ENCODE data around the gene SLC22A4.

Gene SLC22A4

DNA sequence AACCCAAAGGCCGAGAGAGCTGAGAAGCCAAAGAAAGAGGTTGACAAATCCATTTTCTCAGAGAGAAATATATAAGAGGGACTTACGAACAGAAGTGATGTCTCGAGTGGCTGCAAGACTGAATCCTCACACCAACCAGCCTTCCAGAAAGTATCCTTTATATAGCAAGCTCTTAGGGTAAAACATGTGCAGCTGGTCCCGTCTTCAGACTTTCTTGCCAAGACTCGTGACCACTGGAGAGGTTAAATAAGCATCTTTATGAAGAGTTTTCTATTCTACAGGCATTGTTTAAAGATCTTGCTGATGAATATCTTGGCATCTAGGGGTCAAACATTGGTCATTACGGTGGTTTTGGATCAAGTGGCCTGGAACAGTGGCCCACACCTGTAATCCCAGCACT, 16.9 kb upstream of the SLC22A4 start:
- H3K9me3 ChIP-seq (ENCODE audit: control extremely low read depth in 1 of 5, control insufficient read depth in 4 of 5, insufficient read depth in 2 of 5, low read depth in 1 of 5, low read length in 4 of 5): no peaks in the 10 kb centered on the region
- peaks cover 0 to 4% (median 2%) of the 10 kb centered on the region in 4 experiments for H3K4me1 ChIP-seq (ENCODE audit: control extremely low read depth in 1 of 4, control insufficient read depth in 4 of 4, insufficient read depth in 4 of 4, low read length in 3 of 4)
- H3K36me3 ChIP-seq (ENCODE audit: control insufficient read depth in 4 of 4, insufficient read depth in 4 of 4, low read length in 3 of 4): no peaks in the 10 kb centered on the region
- DNase-seq: no peak
- H3K4me3 ChIP-seq (ENCODE audit: control insufficient read depth in 1 of 7, extremely low read depth in 1 of 7, insufficient read depth in 4 of 7, low read depth in 2 of 7, low read length in 6 of 7): no peak overlapping the region
- 100% methylated on average over 6 of the region's 6 CpGs for WGBS (ENCODE audit: insufficient coverage)
- H3K27ac ChIP-seq (ENCODE audit: insufficient read depth in 1 of 2, low read depth in 1 of 2, low read length in 2 of 2, poor library complexity in 1 of 2, severe bottlenecking in 2 of 2): no peak overlapping the region
- CTCF ChIA-PET: interaction anchor here (1.5 kb wide), 1 partner anchor 13 kb away, joined by 5 read pairs; no protein-coding TSS in a partner anchor
- POLR2A ChIA-PET: no interaction called here
- H3K27me3 ChIP-seq (replicated peaks in 2 of 5; ENCODE audit: control insufficient read depth in 4 of 5, insufficient read depth in 5 of 5, low read length in 4 of 5): peaks cover 0 to 4% (median 0%) of the 10 kb centered on the region in 5 experiments

DNA sequence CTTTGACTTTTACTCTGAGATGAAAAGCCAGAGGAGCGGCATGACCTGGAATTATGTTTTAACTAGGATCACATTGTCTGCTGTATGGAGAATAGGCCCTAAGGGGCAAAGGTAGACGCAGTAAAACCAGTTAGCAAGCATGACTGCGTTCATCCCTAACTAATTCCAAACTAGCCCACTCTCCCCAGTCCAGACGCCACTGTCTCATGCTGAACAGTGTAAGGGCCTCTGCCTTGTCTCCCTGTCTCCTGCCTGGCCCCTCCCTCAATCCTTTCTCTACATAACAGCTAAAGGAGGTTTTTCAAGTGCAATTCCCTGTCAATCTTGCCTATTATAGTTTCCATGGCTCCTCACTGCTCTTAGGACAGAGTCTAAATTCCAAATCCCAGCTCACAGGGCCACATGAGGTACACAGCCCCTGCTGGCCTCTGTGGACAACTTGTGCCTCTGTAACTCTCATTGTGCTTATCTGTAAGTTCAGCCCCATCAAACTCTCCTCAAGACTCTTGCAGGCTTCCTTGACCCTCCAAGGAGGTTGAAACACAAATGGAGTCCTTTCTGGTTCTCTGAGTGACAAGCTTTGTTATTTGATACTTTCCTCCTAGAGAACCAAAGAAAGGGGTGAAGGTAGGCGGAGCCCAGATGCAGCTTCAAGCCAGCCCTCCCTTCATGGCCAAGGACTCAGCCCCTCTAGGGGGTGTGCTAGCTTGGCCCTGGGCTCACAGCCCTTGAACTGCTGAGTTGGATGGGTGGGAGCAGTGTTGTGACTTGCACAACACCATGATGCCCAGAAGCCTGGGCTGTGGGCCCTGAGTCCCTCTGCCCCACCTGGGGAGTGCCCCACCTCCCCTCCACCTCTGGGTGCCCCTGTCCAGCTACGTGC, 16.0 kb upstream of the SLC22A4 start:
- Histone ChIP-seq H3K27me3 (replicated peaks in 2 of 5; ENCODE audit: control insufficient read depth in 4 of 5, insufficient read depth in 5 of 5, low read length in 4 of 5) (peaks cover 0 to 2% (median 0%) of the 10 kb centered on the region in 5 experiments), H3K4me3 (ENCODE audit: control insufficient read depth in 1 of 7, extremely low read depth in 1 of 7, insufficient read depth in 4 of 7, low read depth in 2 of 7, low read length in 6 of 7) (no peak overlapping the region), H3K36me3 (ENCODE audit: control insufficient read depth in 4 of 4, insufficient read depth in 4 of 4, low read length in 3 of 4) (no peaks in the 10 kb centered on the region), H3K4me1 (ENCODE audit: control extremely low read depth in 1 of 4, control insufficient read depth in 4 of 4, insufficient read depth in 4 of 4, low read length in 3 of 4) (no peaks in the 10 kb centered on the region), H3K9me3 (ENCODE audit: control extremely low read depth in 1 of 5, control insufficient read depth in 4 of 5, insufficient read depth in 2 of 5, low read depth in 1 of 5, low read length in 4 of 5) (no peaks in the 10 kb centered on the region), H3K27ac (ENCODE audit: insufficient read depth in 1 of 2, low read depth in 1 of 2, low read length in 2 of 2, poor library complexity in 1 of 2, severe bottlenecking in 2 of 2) (no peak overlapping the region)
- POLR2A ChIA-PET: no interaction called here
- CTCF ChIA-PET: interaction anchor here (0.7 to 1.5 kb wide), 3 partner anchors 14 to 40 kb away, joined by 3 to 5 read pairs (median 3); no protein-coding TSS in a partner anchor
- WGBS (ENCODE audit: insufficient coverage): 97% methylated on average over 6 of the region's 6 CpGs
- no peak for DNase-seq

DNA sequence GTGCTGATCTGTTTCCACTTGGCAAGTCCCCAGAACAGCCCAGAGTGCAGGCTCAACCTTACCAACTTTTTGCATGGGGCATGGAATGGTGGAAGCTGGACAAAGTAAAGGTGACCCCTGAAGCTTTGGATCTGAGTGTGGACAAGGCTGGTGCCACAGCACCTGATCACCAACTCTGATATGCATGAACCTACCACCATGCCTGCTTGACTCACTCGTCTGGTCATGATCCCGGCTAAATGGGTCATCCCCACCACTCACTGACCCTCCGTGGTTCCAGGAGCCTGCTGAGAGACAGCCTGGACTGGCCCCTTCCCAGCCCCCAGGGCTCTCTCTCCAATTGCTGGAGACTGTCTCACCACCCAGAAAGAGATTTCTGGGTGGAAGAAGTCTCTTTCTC, 14.4 kb upstream of the SLC22A4 start:
- H3K4me1 ChIP-seq (ENCODE audit: control extremely low read depth in 1 of 4, control insufficient read depth in 4 of 4, insufficient read depth in 4 of 4, low read length in 3 of 4): no peaks in the 10 kb centered on the region
- no peaks in the 10 kb centered on the region for H3K9me3 ChIP-seq (ENCODE audit: control extremely low read depth in 1 of 5, control insufficient read depth in 4 of 5, insufficient read depth in 2 of 5, low read depth in 1 of 5, low read length in 4 of 5)
- 100% methylated on average over 3 of the region's 3 CpGs for WGBS (ENCODE audit: insufficient coverage)
- no peaks in the 10 kb centered on the region for H3K36me3 ChIP-seq (ENCODE audit: control insufficient read depth in 4 of 4, insufficient read depth in 4 of 4, low read length in 3 of 4)
- POLR2A ChIA-PET: no interaction called here
- H3K27ac ChIP-seq (ENCODE audit: insufficient read depth in 1 of 2, low read depth in 1 of 2, low read length in 2 of 2, poor library complexity in 1 of 2, severe bottlenecking in 2 of 2): no peak overlapping the region
- DNase-seq: no peak
- H3K4me3 ChIP-seq (ENCODE audit: control insufficient read depth in 1 of 7, extremely low read depth in 1 of 7, insufficient read depth in 4 of 7, low read depth in 2 of 7, low read length in 6 of 7): no peak overlapping the region
- H3K27me3 ChIP-seq (replicated peaks in 2 of 5; ENCODE audit: control insufficient read depth in 4 of 5, insufficient read depth in 5 of 5, low read length in 4 of 5): peaks cover 0 to 2% (median 0%) of the 10 kb centered on the region in 5 experiments
- CTCF ChIA-PET: interaction anchor here (4.5 kb wide), 1 partner anchor 13 kb away, joined by 26 read pairs; no protein-coding TSS in a partner anchor

DNA sequence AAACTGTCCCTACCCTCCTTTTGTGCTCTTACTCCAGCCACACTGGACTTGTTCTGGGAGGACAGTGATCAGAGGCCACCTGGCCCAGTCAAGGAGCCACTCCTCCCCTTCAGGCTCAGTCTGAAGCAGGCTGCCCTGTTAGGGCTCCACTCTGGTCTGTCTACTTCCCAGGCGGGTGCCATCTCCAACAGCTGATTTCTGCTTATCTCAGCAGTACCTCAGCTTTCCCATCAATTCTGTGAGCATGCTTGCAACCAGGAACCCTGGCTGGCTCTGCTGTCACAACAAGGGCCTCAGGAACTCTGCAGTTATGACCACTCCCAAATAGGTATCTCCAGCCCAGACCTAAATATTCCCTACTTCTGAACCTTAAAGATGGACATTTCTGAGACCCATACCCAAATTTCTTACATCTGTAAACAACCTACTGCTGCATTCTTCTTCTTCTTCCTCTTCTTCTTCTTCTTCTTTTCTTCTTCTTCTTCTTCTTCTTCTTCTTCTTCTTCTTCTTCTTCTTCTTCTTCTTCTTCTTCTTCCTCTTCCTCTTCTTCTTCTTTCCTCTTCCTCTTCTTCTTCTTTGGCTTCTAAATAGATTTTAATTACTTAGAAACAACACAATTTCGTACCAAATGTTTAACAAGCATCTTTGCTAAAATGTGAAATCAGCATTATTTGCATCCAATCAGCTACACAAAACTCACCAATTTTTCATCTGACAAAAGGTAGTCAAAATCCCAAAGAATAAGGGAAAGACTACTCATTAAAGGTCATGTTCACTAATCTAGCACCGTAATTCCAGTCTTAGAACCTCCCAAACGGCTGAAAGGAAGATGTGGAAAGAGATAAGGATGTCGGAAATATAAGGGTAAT, 13.6 kb upstream of the SLC22A4 start:
- ChIA-PET POLR2A (interaction anchor here (1.1 kb wide), 1 partner anchor 13 kb away, joined by 4 read pairs; no protein-coding TSS in a partner anchor), CTCF (interaction anchor here (0.6 to 4.5 kb wide), 6 partner anchors 8 to 90 kb away, joined by 3 to 26 read pairs (median 4); no protein-coding TSS in a partner anchor)
- no peak overlapping the region for H3K27ac ChIP-seq (ENCODE audit: insufficient read depth in 1 of 2, low read depth in 1 of 2, low read length in 2 of 2, poor library complexity in 1 of 2, severe bottlenecking in 2 of 2)
- H3K4me3 ChIP-seq (ENCODE audit: control insufficient read depth in 1 of 7, extremely low read depth in 1 of 7, insufficient read depth in 4 of 7, low read depth in 2 of 7, low read length in 6 of 7): no peak overlapping the region
- peaks cover 0 to 2% (median 0%) of the 10 kb centered on the region in 5 experiments for H3K27me3 ChIP-seq (replicated peaks in 2 of 5; ENCODE audit: control insufficient read depth in 4 of 5, insufficient read depth in 5 of 5, low read length in 4 of 5)
- no peaks in the 10 kb centered on the region for H3K36me3 ChIP-seq (ENCODE audit: control insufficient read depth in 4 of 4, insufficient read depth in 4 of 4, low read length in 3 of 4)
- H3K4me1 ChIP-seq (ENCODE audit: control extremely low read depth in 1 of 4, control insufficient read depth in 4 of 4, insufficient read depth in 4 of 4, low read length in 3 of 4): no peaks in the 10 kb centered on the region
- no peaks in the 10 kb centered on the region for H3K9me3 ChIP-seq (ENCODE audit: control extremely low read depth in 1 of 5, control insufficient read depth in 4 of 5, insufficient read depth in 2 of 5, low read depth in 1 of 5, low read length in 4 of 5)
- no peak for DNase-seq
- WGBS (ENCODE audit: insufficient coverage): 92% methylated on average over 2 of the region's 5 CpGs

DNA sequence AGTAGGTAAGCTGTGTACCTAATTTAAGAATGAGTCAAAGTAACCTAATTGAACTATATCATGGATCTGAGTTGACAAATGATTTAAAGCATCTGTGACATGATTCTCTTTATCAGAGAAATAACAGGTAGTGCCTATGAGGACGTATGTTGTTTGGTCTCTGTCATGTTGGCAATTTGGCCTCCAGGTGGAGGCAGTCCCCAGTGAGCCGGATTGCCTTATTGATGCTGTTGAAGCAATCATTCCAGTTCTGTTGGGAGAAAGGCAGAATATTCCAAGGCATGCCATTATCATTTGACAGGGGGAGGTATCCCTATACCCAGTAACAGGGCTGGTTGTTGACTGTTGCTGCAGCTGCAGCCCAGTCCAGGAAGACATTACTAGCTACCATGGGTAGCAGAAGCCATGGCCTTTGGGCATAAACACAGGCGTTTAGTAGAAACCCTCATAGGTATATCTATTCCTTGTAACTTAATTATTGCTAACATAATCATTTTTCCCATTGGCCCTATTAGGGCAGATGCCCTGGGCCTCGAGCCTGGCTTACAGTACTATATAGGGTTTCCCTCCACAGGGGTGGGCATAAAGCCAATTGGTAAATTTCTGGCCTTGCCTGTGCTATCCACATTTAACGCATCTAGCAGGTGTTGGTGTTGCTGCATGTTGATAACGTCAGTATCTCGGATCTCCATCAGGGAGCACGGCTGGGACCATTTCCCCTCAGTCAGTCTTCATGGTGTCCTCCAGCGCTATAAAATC, 12.2 kb upstream of the SLC22A4 start:
- no peak overlapping the region for H3K4me3 ChIP-seq (ENCODE audit: control insufficient read depth in 1 of 7, extremely low read depth in 1 of 7, insufficient read depth in 4 of 7, low read depth in 2 of 7, low read length in 6 of 7)
- no peak for DNase-seq
- no peaks in the 10 kb centered on the region for H3K27me3 ChIP-seq (replicated peaks in 2 of 5; ENCODE audit: control insufficient read depth in 4 of 5, insufficient read depth in 5 of 5, low read length in 4 of 5)
- POLR2A ChIA-PET: interaction anchor here (1.1 kb wide), 1 partner anchor 11 kb away, joined by 4 read pairs; no protein-coding TSS in a partner anchor
- CTCF ChIA-PET: interaction anchor here (0.8 to 4.5 kb wide), 8 partner anchors 10 to 44 kb away, joined by 3 to 26 read pairs (median 4); no protein-coding TSS in a partner anchor
- H3K4me1 ChIP-seq (ENCODE audit: control extremely low read depth in 1 of 4, control insufficient read depth in 4 of 4, insufficient read depth in 4 of 4, low read length in 3 of 4): no peaks in the 10 kb centered on the region
- H3K9me3 ChIP-seq (ENCODE audit: control extremely low read depth in 1 of 5, control insufficient read depth in 4 of 5, insufficient read depth in 2 of 5, low read depth in 1 of 5, low read length in 4 of 5): no peaks in the 10 kb centered on the region
- no peaks in the 10 kb centered on the region for H3K36me3 ChIP-seq (ENCODE audit: control insufficient read depth in 4 of 4, insufficient read depth in 4 of 4, low read length in 3 of 4)
- no peak overlapping the region for H3K27ac ChIP-seq (ENCODE audit: insufficient read depth in 1 of 2, low read depth in 1 of 2, low read length in 2 of 2, poor library complexity in 1 of 2, severe bottlenecking in 2 of 2)
- 100% methylated on average over 7 of the region's 9 CpGs for WGBS (ENCODE audit: insufficient coverage)

DNA sequence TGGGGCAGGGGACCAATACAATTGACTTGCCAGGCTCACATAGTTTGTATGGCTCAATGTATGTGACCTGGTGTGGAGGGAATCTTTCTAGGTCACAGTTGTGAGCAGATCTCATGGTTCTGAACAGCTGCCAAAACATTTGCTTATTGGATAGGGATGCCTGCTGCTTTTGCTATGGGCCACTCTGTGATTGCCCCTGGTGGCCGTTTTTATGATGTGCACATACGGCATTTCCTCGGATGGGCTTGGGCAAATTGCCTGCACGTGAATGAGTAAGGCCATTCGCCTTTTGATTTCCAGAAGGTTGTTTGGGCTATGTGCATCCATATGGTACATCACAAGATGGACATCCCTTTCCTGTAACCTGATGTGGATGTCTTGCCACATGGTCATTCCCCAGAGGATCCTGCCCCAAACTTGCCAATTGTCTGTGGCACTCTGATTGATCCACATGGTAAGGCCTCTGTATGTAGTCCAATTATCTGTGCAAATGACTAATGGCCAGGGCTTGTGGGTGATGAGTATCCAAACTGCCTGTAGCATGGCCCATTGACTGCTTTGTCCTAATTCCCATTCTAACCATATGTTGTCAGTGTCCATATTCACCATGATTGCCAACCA, 10.7 kb upstream of the SLC22A4 start:
- Histone ChIP-seq H3K9me3 (ENCODE audit: control extremely low read depth in 1 of 5, control insufficient read depth in 4 of 5, insufficient read depth in 2 of 5, low read depth in 1 of 5, low read length in 4 of 5) (no peaks in the 10 kb centered on the region), H3K27ac (ENCODE audit: insufficient read depth in 1 of 2, low read depth in 1 of 2, low read length in 2 of 2, poor library complexity in 1 of 2, severe bottlenecking in 2 of 2) (no peak overlapping the region), H3K27me3 (replicated peaks in 2 of 5; ENCODE audit: control insufficient read depth in 4 of 5, insufficient read depth in 5 of 5, low read length in 4 of 5) (no peaks in the 10 kb centered on the region), H3K36me3 (ENCODE audit: control insufficient read depth in 4 of 4, insufficient read depth in 4 of 4, low read length in 3 of 4) (no peaks in the 10 kb centered on the region), H3K4me1 (ENCODE audit: control extremely low read depth in 1 of 4, control insufficient read depth in 4 of 4, insufficient read depth in 4 of 4, low read length in 3 of 4) (no peaks in the 10 kb centered on the region), H3K4me3 (ENCODE audit: control insufficient read depth in 1 of 7, extremely low read depth in 1 of 7, insufficient read depth in 4 of 7, low read depth in 2 of 7, low read length in 6 of 7) (no peak overlapping the region)
- 91% methylated on average over 5 of the region's 5 CpGs for WGBS (ENCODE audit: insufficient coverage)
- CTCF ChIA-PET: interaction anchor here (1.1 to 4.5 kb wide), 3 partner anchors 9 to 37 kb away, joined by 3 to 26 read pairs (median 6); no protein-coding TSS in a partner anchor
- DNase-seq: peak in 2 of 3 donors; percentile 55 to 57
- POLR2A ChIA-PET: no interaction called here

Measured in common myeloid progenitor, CD34-positive (primary cell).